NCI-H1105 treated with DMSO at 0.1 percent for 48 hours (cell line): ENCODE results near the gene NFATC2.

Experiments
- DNase-seq: peaks from one replicate; lab custom pipeline; 2025; lab: John Stamatoyannopoulos, UW

The NFATC2 gene

DNA sequence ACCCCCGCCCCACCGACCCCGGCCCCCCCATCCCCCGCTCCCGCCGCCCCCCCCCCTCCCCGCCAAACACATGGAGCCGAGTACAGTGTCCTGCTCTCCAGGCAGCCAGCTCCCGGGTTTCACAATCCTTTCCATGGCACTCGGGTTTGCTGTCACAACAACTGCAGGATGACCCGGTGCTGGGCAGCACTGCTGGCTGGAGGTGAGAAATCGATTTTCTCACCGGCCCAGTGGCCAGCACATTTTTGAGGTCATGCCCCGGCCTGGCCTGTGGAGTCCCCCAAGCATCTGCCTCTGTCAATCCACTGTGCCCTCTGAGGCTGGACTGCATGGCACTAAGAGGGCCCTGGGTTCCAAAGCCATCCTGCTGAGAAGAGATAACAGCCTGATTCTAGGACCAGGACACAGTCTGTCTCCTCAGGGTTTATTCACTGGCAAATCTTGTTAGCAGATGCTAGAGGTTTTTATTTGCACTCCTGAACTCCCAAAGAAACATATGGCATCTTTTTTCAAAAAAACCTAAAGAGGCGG is 129.5 kb downstream of the NFATC2 start:
- no peak for DNase-seq

DNA sequence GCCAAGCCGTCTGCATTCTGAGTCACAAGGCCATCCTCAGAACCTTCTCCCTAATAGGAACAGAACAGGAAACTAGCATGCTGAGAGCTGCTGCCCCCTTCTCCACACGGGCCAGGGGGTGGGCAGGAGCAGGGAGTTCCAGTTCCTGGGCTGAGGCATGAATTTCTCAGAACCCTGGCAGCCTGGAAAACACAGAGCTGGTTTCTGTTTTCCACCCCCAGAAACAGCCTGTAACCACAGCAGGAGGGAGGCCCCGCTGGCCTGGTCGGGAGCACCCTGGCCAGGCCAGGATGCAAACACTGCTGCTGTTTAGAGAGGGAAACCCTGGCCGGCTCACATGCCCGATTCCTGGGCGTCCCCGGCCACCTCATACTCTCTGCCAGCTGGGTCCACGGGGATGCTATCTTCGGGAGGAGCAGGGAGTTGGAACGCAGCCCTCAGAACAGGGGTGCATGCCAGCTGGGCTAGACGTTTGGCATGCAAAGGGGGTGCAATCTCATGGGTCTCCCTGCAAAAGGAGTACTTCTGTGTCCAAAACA is 130.1 kb downstream of the NFATC2 start:
- no peak for DNase-seq

DNA sequence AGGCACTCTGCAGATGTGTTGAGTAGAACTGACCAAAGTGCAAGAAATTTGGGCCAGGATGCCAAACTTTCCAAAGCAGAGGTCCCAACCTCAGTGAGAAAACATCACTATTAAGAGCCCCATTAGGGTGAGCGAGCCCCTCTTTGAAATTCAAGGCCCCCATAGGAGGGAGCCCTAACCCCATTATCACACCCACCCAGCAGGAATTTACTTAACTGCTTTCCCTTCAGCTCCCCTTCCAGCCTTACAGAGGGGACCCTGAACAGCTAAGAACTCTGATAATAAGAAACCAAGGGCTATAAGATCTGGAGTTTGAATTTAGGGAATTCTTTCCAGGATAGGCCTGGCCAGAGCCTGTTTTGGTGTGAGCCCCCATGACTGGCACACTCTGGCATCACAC is 130.6 kb downstream of the NFATC2 start:
- no peak for DNase-seq

DNA sequence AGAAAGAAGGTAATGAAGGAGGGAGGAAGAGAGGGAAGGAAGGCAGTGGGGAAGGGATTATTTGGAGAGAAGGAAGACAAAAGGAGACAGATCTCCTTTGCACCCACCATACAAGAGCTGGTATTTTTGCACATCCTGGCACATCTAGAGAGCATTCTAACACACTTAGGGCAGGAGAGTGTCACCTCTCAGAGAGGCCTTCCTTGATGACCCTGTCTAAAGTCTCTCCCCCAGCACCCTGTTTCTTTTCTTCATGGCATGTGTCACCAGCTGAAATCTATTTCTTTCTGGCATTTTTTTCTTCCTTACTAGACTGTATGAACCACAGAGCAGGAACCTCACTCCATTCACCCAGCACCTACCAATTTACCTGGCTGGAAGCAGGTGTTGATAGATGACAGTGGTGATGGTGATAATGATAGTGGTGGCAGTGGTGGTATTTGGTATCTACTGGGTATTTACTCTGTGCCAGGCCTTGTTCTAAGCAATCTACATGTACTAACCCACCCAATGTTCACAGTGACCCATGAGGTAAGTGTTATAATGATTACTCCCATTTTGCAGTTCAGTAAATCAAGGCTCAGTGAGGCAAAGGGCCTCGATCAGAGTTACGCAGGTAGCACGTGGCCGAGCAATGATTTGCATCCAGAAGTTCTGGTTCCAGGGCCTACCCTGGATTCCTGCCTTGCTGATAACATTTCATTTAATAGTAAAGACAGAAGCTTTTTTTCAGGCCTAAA is 131.8 kb downstream of the NFATC2 start:
- DNase-seq: no peak

DNA sequence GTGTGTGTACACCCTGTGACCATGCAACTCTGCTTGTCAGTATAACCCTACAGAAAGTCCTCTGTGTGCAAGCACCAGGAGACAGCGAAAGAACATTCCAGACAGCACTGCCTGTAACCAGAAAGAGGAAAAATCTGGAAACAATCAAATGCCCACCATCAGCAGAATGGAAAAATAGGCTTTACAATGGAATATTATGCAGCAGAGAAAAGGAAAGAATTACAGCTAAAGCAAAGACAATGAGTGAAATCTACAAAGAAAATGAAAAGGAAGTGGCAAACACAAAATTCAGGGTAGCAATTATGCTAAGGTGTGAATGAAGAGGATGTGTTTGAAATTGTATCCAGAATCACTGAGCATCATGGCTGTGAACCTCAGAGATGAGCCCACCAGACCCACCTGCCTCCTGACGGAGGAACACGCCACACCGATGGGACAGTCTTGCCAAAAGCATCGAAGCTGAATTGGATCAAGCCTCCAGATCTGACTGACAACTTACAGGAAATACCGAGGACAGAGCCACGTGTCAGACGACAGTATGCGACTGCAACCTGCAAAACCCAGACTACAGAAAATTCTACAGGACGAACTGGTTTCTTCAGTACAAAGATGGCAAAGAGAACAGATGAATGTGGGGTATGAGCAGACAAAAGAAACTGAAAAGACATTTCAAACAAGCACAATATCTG is 133.2 kb downstream of the NFATC2 start:
- DNase-seq: no peak

DNA sequence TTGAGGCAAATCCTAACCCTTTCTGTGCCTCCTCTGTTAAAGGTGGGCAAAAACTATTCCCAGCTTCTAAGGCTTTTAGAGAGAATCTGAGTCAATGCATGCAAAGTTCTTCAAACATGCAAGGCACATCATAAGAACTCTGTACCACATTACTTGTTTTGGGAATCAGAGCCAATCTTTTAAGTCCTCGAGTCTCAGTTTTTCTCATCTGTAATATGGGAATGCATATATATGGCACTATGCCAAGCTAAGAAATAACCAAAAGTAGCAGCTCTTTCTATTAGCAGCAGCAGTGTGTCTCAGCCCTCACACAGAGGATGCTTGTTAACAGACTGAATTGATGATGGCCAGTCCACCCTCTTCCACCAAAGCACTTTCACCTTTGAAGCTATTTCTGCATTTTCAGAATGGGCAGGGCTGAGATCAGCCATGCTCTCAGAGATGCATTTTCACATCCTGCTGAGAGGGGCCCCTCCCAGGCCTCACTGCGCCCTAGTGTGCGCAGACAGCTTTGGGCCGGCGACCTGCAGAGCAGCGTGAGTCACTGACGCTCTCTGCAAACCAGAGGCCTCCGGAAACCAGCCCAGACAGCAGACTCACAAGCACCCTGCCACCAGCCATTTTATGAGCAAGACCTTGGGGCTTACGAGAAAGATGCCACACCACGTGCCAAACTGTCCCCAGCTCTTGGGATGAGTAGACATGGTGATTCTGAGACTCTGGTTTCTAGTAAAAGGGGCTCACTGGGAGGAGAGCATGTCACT is 138.0 kb downstream of the NFATC2 start:
- no peak for DNase-seq

DNA sequence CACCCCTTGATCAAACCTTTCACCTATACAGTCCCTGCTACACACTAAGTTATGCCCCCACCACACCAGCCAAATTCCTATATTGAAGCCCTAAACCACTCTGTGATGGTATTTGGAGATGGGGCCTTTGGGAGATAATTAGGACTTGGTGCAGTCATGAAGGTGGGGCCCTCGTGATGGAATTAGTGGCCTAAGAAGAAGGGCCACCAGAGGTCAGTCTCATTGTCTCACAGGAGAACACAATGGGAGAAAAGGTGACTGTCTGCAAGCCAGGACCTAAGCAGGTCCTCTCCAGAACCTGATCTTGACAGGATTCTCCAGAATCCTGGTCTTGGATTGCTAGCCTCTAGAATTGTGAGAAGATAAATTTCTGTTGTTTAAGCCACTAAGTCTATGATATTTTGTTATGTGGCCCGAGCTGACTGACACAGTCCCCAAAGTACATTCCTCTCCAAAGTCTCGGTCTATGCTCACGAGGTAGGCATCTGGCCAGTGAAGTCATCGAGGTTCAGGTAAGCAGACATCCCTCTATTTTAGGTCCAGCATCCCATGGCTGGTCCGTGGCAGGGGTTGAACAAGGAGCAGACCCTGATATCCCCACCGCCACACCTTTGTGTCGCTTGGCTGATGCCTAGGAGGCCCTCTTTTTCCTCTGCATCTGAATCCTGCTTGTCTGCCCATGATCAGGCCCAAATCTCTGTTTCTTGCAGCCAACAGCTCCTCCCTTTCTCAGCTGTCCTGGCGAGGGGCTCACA is 138.9 kb downstream of the NFATC2 start:
- no peak for DNase-seq

DNA sequence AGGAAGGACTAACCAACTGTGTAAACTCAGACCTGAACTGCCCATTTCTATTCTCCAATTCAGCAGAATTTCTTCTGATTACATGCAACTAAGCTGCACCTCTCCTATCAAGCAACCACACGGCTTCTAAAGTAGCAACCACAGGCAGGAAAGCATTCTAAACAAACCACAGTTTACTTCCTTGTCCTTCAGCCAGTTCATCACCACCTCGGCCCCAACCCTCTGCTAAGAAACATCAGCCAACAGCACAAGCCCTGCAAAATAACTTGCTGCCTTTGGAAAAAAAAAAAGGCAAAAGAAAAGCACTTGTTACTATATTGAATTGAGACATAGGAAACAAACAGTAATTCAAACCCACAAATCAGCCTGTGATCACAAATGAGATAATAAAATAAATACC is 140.3 kb downstream of the NFATC2 start:
- no peak for DNase-seq

DNA sequence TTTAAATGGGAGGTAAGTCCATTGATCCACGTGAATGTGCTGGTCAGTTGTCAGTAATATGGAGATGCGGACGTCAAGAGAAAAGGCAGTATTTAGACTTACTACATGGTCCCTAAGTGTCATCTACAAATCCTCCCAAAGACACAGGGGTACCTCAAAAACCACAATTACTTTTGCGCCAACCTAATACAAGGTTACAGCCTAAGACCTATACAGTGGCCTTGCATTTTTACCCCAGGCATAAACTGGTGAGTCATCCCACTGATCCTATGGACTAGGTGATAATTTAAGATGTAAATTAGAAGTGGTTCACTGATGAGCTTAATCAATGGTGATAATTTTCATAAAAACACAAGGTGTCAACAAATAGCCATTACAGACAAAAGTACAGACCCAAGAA is 141.0 kb downstream of the NFATC2 start:
- DNase-seq: no peak

DNA sequence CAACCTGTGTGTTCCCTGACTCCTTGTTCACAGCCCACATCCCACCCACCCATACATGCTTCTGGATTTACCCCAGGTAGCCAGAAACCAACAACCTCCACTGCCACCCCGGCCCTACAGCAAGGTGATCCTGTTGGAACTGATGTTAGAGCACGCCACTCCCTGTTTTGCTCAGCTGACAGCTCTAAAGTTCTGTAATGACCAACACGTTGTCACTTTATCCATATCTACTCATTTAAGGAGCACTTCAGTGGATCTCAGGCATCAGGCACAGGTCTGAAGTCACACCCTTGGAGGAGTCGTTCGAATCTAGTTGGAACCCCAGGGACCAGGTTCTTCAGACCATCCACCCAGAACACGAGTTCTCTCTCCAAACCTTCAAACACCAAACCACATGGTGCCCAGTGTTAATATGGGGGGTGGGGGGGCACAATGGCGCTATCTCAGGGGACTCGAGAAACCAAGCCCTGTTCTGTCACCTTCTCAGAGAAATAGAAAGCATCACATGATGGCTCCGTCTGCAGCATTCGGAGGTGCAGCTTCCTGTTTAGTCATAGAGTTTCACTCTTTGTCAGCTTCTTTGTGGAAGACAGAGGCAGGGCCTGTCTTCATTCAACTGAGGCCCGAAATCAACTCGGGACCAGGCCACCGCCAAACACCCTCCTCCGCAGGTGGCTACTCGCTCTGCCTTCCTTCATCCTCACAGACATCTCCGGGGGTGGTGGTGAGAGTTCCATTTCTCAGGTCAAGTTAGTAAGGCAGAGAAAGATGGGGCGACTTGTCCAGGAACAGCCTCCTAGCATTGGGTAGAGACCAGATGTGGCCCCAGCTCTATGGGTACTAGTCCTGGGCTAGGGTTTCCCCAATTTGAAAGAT is 142.2 kb downstream of the NFATC2 start:
- no peak for DNase-seq

DNA sequence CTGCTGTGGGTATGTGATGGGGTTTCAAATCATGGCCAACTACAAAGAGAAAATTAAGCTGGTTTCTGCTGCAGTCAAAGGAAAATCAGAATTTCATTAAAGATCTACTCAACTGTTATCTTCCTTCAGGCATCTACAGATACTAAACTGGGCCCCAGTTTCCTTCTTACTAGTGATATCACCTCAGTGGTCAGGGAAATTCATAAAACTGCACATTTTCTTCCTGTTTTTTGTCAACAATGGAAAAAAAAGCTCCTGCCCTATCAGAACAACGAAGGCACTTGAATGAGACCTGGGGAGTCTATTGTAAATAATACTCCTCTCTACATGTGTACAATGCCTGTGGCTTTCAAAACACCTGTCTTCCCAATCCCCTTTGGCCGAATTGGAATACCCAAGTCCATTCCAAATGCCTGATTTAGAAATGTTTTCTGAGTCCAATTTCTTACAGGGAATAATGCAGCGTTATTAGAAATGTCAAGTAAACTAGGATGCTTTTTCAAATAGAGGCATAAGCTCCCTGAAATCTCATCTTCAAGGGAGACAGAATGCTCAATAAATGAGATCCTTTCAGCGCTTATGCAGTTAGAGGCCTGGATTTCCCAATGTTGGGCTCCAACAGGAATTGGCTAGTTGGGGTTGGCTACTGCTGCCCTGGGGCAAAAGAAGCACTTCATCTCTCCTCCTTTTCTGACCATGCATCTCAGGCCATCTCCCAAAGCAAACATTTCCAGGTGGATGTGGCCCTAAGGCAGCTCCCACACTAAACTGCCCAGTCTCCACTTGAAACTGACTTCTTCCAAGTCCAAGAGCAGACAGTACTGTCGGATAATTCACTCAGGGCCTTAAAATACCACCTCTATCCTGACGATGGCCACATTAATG is 143.3 kb downstream of the NFATC2 start:
- no peak for DNase-seq

DNA sequence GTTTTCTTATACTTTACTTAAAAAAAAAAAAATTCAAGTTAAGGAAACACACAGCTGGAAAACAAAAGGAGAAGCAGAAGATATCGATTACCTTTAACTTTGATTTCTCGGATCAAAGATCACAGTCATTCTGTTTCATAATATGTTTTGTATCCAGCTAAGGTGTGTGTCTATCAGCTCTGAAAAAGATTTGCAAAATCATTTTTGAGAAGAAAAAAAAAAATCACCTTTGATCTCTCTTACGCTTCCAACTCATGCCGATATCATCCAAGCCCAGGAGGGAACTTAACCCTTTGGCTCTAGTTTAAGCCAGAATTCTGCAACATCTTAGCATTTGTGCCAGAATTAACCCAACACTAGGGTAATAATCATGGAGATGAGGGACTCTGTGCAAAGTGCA is 144.0 kb downstream of the NFATC2 start:
- DNase-seq: no peak

DNA sequence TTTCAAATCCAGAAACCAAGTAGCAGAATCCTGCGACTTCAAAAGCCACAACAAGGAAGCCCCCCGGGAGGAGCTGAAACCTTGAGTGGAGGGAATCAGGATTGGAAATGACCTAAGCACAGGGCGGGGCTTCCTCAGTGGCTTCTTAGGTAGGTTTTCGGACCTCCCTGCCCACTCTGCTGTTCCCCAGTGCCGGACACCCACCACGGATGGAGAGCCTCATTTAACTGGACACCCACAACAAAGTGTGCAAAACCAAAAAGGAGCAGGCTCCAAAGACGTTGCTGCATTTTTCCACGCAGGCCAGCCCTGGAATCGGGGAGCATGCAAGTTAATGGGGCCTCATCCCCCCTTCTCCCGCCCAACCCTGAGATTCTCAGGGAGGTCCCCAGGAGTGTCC is 144.4 kb downstream of the NFATC2 start:
- DNase-seq: no peak

DNA sequence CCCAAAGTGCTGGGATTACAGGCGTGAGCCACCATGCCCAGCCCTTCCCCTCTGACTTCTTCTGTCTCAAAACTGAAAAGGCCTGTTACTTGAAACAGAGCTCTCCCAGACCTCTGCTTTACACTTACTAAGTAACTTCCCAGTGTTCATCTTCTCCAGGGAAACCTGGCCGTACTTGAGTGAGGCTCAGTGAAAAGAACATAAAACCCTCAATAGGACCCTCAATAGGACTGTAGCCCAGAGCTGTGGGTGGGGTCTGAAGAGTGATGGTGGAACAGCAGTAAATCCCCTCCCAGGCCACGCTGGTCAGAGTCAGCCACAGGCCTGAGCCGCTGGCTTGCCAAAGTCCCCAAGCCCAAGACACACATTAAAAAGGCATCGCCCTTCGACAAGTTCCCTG is 145.4 kb downstream of the NFATC2 start:
- no peak for DNase-seq

DNA sequence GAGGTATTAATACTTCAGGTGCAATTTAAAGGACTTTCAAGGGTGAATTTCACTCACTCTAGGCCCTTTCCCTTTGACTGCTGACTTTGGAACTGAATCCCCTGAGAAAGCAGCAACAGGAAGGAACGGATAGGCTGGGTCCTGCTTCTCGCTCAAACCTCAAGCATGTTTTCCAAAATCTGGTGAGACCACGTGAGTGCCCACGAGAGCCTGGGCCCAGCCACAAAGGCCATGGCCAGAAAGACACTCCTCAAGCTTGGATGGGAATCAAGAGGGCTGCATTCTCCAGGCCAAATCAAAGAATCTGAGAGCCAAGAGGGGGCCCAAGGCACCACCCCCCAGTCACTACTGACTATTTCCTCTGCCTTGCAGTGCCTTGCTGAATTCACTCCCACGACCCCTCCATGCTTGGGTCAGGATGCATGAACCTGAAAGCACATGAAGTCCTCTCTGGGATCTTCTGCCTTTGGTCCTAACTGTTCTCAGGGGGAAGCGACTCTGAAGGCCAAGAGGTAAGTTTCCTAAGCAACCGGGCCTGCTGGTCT is 146.1 kb downstream of the NFATC2 start:
- no peak for DNase-seq

DNA sequence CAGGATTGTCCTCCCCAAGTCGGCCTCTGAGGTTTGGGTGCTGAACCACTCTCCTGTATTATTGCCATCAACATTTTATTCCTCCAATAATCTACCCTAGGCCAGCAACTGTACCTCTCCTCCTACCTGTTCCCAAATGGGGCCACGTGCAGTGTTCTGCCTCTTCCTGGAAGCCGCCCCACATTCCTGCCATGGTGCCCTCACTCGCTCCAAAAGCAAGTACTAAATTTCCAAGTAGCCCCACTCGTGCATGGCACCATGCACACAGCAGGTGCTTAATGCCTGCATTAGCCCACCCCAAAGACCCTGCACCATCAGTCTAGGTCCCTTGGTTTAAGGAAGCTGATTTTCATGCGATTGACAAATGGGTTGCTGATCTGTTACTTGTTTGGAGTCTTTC is 147.8 kb downstream of the NFATC2 start:
- DNase-seq: no peak

DNA sequence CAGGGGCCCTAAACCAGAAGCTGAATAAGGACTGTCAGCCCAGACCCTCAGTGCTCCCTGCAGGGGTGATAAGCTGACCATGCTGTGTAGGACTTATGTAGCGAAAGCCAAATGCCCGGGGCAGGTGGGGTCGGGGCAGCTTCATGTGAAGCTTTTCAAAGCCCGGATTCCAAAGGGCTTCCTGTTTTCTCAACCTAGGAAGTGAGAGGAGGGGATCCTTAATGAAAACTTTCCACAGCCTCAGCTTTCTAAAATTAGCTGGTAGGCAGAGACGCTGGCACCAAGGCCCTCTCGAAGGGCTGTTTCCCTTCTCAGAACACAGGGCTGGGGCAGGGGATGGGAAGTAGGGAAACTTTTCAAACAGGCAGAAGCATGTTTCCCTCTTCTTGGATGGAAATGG is 148.9 kb downstream of the NFATC2 start:
- DNase-seq: no peak

DNA sequence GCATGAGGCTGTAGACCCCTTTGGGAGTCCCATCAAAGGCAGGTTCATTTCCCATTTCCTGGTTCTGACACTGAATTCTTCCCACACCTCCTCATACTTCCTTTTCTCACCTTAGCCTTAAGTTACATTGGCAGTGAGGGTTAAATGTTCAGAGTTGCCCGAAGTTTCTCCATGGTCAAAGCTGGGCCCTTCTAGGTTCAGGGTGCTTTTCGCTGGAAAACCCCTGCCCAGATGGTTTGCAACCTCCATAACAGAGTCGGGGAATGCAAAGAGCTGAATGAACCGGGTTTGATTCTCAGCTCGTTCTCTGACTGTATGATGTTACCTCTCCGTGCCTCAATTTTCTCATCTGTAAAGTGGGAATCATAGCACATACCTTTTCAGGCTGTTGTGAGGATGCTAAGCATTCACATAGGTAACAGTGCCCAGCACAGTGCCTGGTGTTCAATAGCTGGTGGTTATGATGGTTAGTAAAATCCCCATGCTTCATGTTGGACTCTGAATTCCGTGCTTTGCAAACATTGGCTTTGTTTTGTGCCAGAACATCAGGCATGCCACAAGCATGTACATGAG is 149.8 kb downstream of the NFATC2 start:
- no peak for DNase-seq

DNA sequence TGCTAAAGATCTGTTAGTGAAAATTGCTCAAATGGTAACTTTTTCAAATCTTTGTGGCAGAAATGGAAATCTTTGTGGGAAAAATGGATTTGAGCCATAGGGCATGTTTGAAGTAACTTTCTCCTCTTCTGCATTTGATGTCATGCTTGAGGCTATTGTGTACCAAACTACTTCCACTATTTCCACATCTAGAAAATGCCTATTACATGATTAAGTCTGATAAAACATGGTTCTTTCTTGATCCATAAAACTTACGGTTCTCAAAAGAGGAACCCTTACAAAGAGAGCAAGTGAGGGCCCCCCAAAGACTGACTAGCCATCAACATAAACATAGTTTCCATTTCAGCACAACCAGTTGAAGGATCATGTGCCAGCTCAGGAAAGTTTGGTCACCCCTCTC is 150.6 kb downstream of the NFATC2 start:
- no peak for DNase-seq
